SU-DHL-6 (cell line): Measurements from ENCODE around the gene COL21A1.

ENCODE experiments used
- CTCF ChIP-seq: fragments of 200-600 bp; sonication (generic); IDR thresholded peaks from one replicate; pipeline ENCODE4 v1.5.1; 2017; ENCODE audit warnings: antibody characterized with exemption, mild to moderate bottlenecking, low read length, moderate library complexity; ENCODE audit not compliant: insufficient read depth, poor library complexity, severe bottlenecking
- EZH2phosphoT487 ChIP-seq: fragments of 200-600 bp; sonication (generic), shearing (Covaris generic); conservative IDR thresholded peaks from 2 replicates; pipeline ENCODE4 v1.6.1; 2018; ENCODE audit warnings: mild to moderate bottlenecking, antibody characterized with exemption, low read length, moderate library complexity, mixed read lengths

- TF ChIP-seq CTCF, result no peak
- no peak for TF ChIP-seq EZH2phosphoT487
Measured at GRCh38 chr6:56025795-56026194, 221.6 kb downstream of the COL21A1 start.
